IMR-90 (cell line): ENCODE measurements around the gene EHMT1. TPM values are rescaled to one million over a fixed set of nuclear protein-coding genes. Genes with fewer than 3 reads are reported as not detected.

ENCODE experiments used
- ATAC-seq: fragments of 200-7000 bp; cut with Tn5 transposase; 2 replicates; pipeline ENCODE4 v1.9.1; 2020; ENCODE audit warnings: low read depth, mild to moderate bottlenecking, moderate library complexity
- BruUV-seq: library from RNA; stranded (reverse); fragments of 400-500 nt; replicated peaks from 2 replicates; lab custom pipeline; 2021; lab: Mats Ljungman, UMichigan
- CTCF ChIA-PET: fragments of 300-600 bp; formaldehyde crosslinking; extraction: SDS; loops from one replicate; lab custom pipeline; 2021; ENCODE audit warnings: antibody characterized with exemption; lab: Yijun Ruan, JAX
- POLR2A ChIA-PET: fragments of 300-600 bp; sonication (Branson Sonifier 250); formaldehyde crosslinking; loops from one replicate; lab custom pipeline; 2022; ENCODE audit warnings: antibody characterized with exemption; ENCODE audit not compliant: unreplicated experiment; lab: Charles Lee
- DNase-seq: peaks from one replicate; pipeline ENCODE4 v3.0.0; 2013
- H2AFZ ChIP-seq: replicated peaks from 2 replicates; pipeline ENCODE3; 2013; ENCODE audit warnings: low read length, mild to moderate bottlenecking; ENCODE audit not compliant: poor library complexity
- H2AK5ac ChIP-seq: 2 replicates; pipeline ENCODE4 v1.6.1; 2013; ENCODE audit warnings: low read depth, low read length, inconsistent platforms
- H2AK9ac ChIP-seq: replicated peaks from 2 replicates; pipeline ENCODE3; 2013; ENCODE audit warnings: mild to moderate bottlenecking, low read depth, low read length, moderate library complexity; ENCODE audit not compliant: poor library complexity
- H2BK120ac ChIP-seq: 2 replicates; pipeline ENCODE4 v1.6.1; 2013; ENCODE audit warnings: low read depth, low read length, inconsistent platforms
- H2BK15ac ChIP-seq: 3 replicates; pipeline ENCODE4 v1.6.1; 2013; ENCODE audit warnings: low read depth, low read length, inconsistent platforms
- H2BK20ac ChIP-seq: 2 replicates; pipeline ENCODE4 v1.6.1; 2013; ENCODE audit warnings: low read depth, mild to moderate bottlenecking, inconsistent platforms, low read length, moderate library complexity
- H2BK5ac ChIP-seq: 2 replicates; pipeline ENCODE4 v1.6.1; 2013; ENCODE audit warnings: mild to moderate bottlenecking, low read depth, low read length, inconsistent platforms; ENCODE audit not compliant: poor library complexity, severe bottlenecking
- H3K14ac ChIP-seq: replicated peaks from 2 replicates; pipeline ENCODE4 v1.6.1; 2013; ENCODE audit warnings: low read depth, low read length, inconsistent platforms
- H3K18ac ChIP-seq: 2 replicates; pipeline ENCODE4 v1.6.1; 2013; ENCODE audit warnings: low read depth, low read length, control low read depth
- H3K23ac ChIP-seq: 2 replicates; pipeline ENCODE4 v1.6.1; 2013; ENCODE audit warnings: low read depth, low read length, inconsistent platforms
- H3K27ac ChIP-seq: 2 replicates; pipeline ENCODE4 v1.5.1; 2013; ENCODE audit warnings: mild to moderate bottlenecking, control low read depth, low read length; ENCODE audit not compliant: insufficient read depth
- H3K27me3 ChIP-seq: 2 replicates; pipeline ENCODE4 v1.6.1; 2013; ENCODE audit warnings: low read length; ENCODE audit not compliant: control insufficient read depth, insufficient read depth
- H3K36me3 ChIP-seq: 2 replicates; pipeline ENCODE4 v1.6.1; 2013; ENCODE audit warnings: low read length, mixed read lengths; ENCODE audit not compliant: control insufficient read depth, insufficient read depth
- H3K4ac ChIP-seq: 2 replicates; pipeline ENCODE4 v1.6.1; 2013; ENCODE audit warnings: low read depth, low read length, inconsistent platforms
- H3K4me1 ChIP-seq: 2 replicates; pipeline ENCODE4 v1.6.1; 2013; ENCODE audit warnings: low read length, mixed read lengths; ENCODE audit not compliant: control insufficient read depth, insufficient read depth
- H3K4me2 ChIP-seq: 2 replicates; pipeline ENCODE4 v1.6.1; 2013; ENCODE audit warnings: low read depth, mild to moderate bottlenecking, control low read depth, low read length, moderate library complexity
- H3K4me3 ChIP-seq: 2 replicates; pipeline ENCODE4 v1.5.1; 2013; ENCODE audit warnings: low read depth, mild to moderate bottlenecking, control low read depth, low read length, moderate library complexity; ENCODE audit not compliant: insufficient read depth
- H3K56ac ChIP-seq: 2 replicates; pipeline ENCODE4 v1.6.1; 2013; ENCODE audit warnings: low read length, inconsistent platforms; ENCODE audit not compliant: insufficient read depth; ENCODE audit errors: extremely low read depth
- H3K79me1 ChIP-seq, 2 experiments: 2 replicates each; pipeline ENCODE4 v1.6.1; 2013; ENCODE audit warnings: low read length in 2 of 2, inconsistent platforms in 1 of 2, low read depth in 1 of 2
- H3K9ac ChIP-seq: 2 replicates; pipeline ENCODE4 v1.6.1; 2013; ENCODE audit warnings: low read depth, low read length, control low read depth
- H3K9me1 ChIP-seq: 2 replicates; pipeline ENCODE4 v1.6.1; 2013; ENCODE audit warnings: low read length, inconsistent platforms; ENCODE audit not compliant: insufficient read depth
- H3K9me3 ChIP-seq: 2 replicates; pipeline ENCODE4 v1.6.1; 2013; ENCODE audit warnings: low read length; ENCODE audit not compliant: control insufficient read depth, insufficient read depth
- H4K20me1 ChIP-seq: 2 replicates; pipeline ENCODE4 v1.6.1; 2013; ENCODE audit warnings: low read length, inconsistent platforms; ENCODE audit not compliant: insufficient read depth
- H4K5ac ChIP-seq: 2 replicates; pipeline ENCODE4 v1.6.1; 2013; ENCODE audit warnings: mild to moderate bottlenecking, low read depth, low read length, control low read depth
- H4K8ac ChIP-seq, 2 experiments: 2 replicates each; pipeline ENCODE4 v1.6.1; 2013; ENCODE audit warnings: low read depth in 2 of 2, low read length in 2 of 2, control low read depth in 1 of 2, inconsistent platforms in 1 of 2
- H4K91ac ChIP-seq: 2 replicates; pipeline ENCODE4 v1.6.1; 2013; ENCODE audit warnings: low read depth, low read length, inconsistent platforms; ENCODE audit not compliant: insufficient read depth
- BHLHE40 ChIP-seq: fragments of 150-350 bp; IDR thresholded peaks from 2 replicates; pipeline ENCODE4 v1.6.1; 2016; ENCODE audit warnings: mild to moderate bottlenecking, low read depth, low read length
- CEBPB ChIP-seq: IDR thresholded peaks from 2 replicates; pipeline ENCODE4 v1.6.1; 2012; ENCODE audit warnings: low read depth, low read length, improper control_type of control experiment
- FOS ChIP-seq: fragments of 150-350 bp; IDR thresholded peaks from 2 replicates; pipeline ENCODE4 v1.6.1; 2016; ENCODE audit warnings: low read depth, low read length
- MAFK ChIP-seq: IDR thresholded peaks from 2 replicates; pipeline ENCODE4 v1.6.1; 2012; ENCODE audit warnings: low read depth, low read length, improper control_type of control experiment
- RCOR1 ChIP-seq: IDR thresholded peaks from 2 replicates; pipeline ENCODE4 v1.6.1; 2012; ENCODE audit warnings: mild to moderate bottlenecking, low read length, improper control_type of control experiment; ENCODE audit not compliant: insufficient replicate concordance
- WGBS, 2 experiments: methylation state at CpG; one replicate each; pipeline versions ENCODE4 v1.1.5 to v1.1.7; 2013; ENCODE audit warnings: missing lambda C conversion rate in 2 of 2; ENCODE audit not compliant: insufficient read length in 1 of 2; ENCODE audit errors: extremely low coverage in 2 of 2; 5-methylcytosine and 5-hydroxymethylcytosine counted together
- dilution Hi-C: fragments of 300-500 bp; cut with HindIII; formaldehyde crosslinking; loops from one replicate; pipeline ENCODE4 v1.14.3; 2018; ENCODE audit warnings: low sequenced_read_pairs; ENCODE audit not compliant: unreplicated experiment
- in situ Hi-C: fragments of 300-500 bp; cut with MboI; formaldehyde crosslinking; loops from 3 replicates; pipeline ENCODE4 v1.14.3; 2019; ENCODE audit warnings: low sequenced_read_pairs, inconsistent platforms, mixed read lengths
- intact Hi-C: fragments of 100-400 bp; cut with micrococcal nuclease; formaldehyde crosslinking; loops from 2 replicates; pipeline ENCODE4 v1.10.0; 2022
- polyA plus RNA-seq, 3 experiments: library from polyadenylated mRNA; depleted of rRNA; stranded (reverse); fragments of >200 nt; gene quantifications; 2 replicates each; pipeline ENCODE4 v1.2.3, GENCODE V29; 2012; ENCODE audit warnings: low replicate concordance in 1 of 3
- total RNA-seq: library from RNA; depleted of rRNA; stranded (reverse); fragments of >200 nt; gene quantifications from 2 replicates; pipeline ENCODE4 v1.2.3, GENCODE V29; 2012

EHMT1 gene
- total and polyA plus RNA-seq, 2 of the 4 experiments (the other 2 are of a cell fraction): 32.8 to 35.1 TPM

GRCh38 chr9:137685741-137686420 is 67.1 kb downstream of the EHMT1 start:
- peaks cover 72% of the 10 kb centered on the region for H4K20me1 ChIP-seq
- ATAC-seq (peak; percentile 87), DNase-seq (peak; percentile 90)
- no peak overlapping the region for H3K9ac ChIP-seq
- intact Hi-C loops (no loop called here), in situ Hi-C loops (no loop called here), dilution Hi-C loops (no loop called here)
- 0 out of 2 replicates have a peak overlapping the region, but pooled peaks have one; percentile 43 for H2AK5ac ChIP-seq
- BruUV-seq: no TSS peak
- H3K23ac ChIP-seq: no peak overlapping the region
- H2BK15ac ChIP-seq: no peak overlapping the region
- H3K4me2 ChIP-seq: peak overlapping the region; percentile 12; the same call in 1 of the 2 replicates
- no peak overlapping the region for H4K5ac ChIP-seq
- H3K36me3 ChIP-seq: no peaks in the 10 kb centered on the region
- ChIA-PET POLR2A (no interaction called here), CTCF (interaction anchor here (1.6 kb wide), 1 partner anchor 9 kb away, joined by 4 read pairs; no protein-coding TSS in a partner anchor)
- H4K91ac ChIP-seq: peak overlapping the region; percentile 26; the same call in 1 of the 2 replicates
- H3K56ac ChIP-seq: no peak overlapping the region
- no peak overlapping the region for H2AFZ ChIP-seq
- H2BK5ac ChIP-seq: peak overlapping the region; percentile 55
- TF ChIP-seq RCOR1 (peak; percentile 5), FOS (no peak), MAFK (peak; percentile 7; the same call in 1 of the 2 replicates), CEBPB (no peak), BHLHE40 (peak; percentile 36; the same call in 1 of the 2 replicates)
- H3K27ac ChIP-seq: peak overlapping the region; percentile 71; the same call in 1 of the 2 replicates
- WGBS, 2 experiments: no CpG with 5 or more reads among the region's 5 CpGs
- H3K79me1 ChIP-seq: peaks cover 34 to 89% of the 10 kb centered on the region in 2 experiments
- peak overlapping the region; percentile 68; the same call in 1 of the 2 replicates for H2BK120ac ChIP-seq
- H3K4me1 ChIP-seq: peaks cover 11% of the 10 kb centered on the region
- no peak overlapping the region for H3K14ac ChIP-seq
- no peaks in the 10 kb centered on the region for H3K9me3 ChIP-seq
- H2AK9ac ChIP-seq: no peak overlapping the region
- H3K27me3 ChIP-seq: no peaks in the 10 kb centered on the region
- peaks cover 29% of the 10 kb centered on the region for H3K9me1 ChIP-seq
- 0 out of 2 replicates have a peak overlapping the region, but pooled peaks have one; percentile 64 for H3K4ac ChIP-seq
- peak overlapping the region in 1 of 2 experiments; percentile 26; a peak in 1 of 4 replicates for H4K8ac ChIP-seq
- H3K18ac ChIP-seq: no peak overlapping the region
- H2BK20ac ChIP-seq: peak overlapping the region; percentile 30
- no peak overlapping the region for H3K4me3 ChIP-seq
